ENCODE measurements around the gene LRRN2. TPM values are rescaled to one million over a fixed set of nuclear protein-coding genes. Genes with fewer than 3 reads are reported as not detected.

Gene LRRN2
- total RNA-seq, 2 donors from 2014 or later = 0.33 to 1.6 TPM

DNA sequence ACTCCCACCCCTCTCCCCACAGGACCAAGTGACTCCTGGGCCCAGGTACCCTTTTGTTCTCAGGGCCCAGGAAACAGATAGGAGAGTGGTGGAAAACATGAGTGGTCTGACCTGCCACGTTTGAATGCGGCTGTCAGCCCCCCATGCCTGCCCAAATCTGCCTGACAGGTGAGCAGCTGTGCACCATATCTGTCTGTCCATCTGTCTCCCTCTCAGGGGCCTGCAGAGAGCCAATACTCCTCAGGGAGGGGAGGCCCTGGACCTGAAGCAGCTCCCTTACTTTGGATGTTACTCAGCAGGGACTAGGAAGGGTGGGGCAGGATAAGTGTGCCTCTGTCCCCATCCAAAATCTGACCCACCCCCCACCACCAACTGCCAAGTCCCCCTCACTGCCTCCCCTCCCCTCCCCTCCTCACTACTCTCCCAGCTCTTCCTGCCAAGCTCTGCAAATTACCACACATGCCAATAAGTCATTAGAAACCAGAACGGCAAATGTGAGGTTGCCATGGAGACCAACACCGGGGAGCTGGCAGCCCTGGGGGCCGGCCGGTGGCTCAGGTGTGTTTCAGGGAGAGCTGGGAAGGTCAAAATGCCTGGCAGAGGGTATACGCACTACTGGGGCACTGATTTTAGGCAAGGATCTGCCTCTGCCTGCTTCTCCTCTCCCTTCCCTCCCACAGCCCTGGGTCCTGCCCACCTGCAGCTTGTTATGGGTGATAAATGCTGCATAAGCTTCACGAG is 11.5 kb downstream of the LRRN2 start:
- Histone ChIP-seq H3K27me3 (no peaks in the 10 kb centered on the region), H3K9me3 (no peaks in the 10 kb centered on the region), H3K27ac (no peak overlapping the region), H3K4me3 (no peak overlapping the region), H3K4me1 (peaks cover 4% of the 10 kb centered on the region), H3K36me3 (replicated peaks in 1 of 2; ENCODE audit: insufficient read depth in 1 of 2, low read depth in 2 of 2) (no peaks in the 10 kb centered on the region)
- 20 to 27% methylated on average over 5 to 8 of the region's 8 CpGs for WGBS, 2 donors
- TF ChIP-seq, protein P1, sequence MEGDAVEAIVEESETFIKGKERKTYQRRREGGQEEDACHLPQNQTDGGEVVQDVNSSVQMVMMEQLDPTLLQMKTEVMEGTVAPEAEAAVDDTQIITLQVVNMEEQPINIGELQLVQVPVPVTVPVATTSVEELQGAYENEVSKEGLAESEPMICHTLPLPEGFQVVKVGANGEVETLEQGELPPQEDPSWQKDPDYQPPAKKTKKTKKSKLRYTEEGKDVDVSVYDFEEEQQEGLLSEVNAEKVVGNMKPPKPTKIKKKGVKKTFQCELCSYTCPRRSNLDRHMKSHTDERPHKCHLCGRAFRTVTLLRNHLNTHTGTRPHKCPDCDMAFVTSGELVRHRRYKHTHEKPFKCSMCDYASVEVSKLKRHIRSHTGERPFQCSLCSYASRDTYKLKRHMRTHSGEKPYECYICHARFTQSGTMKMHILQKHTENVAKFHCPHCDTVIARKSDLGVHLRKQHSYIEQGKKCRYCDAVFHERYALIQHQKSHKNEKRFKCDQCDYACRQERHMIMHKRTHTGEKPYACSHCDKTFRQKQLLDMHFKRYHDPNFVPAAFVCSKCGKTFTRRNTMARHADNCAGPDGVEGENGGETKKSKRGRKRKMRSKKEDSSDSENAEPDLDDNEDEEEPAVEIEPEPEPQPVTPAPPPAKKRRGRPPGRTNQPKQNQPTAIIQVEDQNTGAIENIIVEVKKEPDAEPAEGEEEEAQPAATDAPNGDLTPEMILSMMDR (IDR thresholded peaks at IDR 0.05) = no peak
- DNase-seq (peak in 1 of 4 donors; percentile 18), ATAC-seq (peak; percentile 19)
- intact Hi-C loops (cut with DNase I) = no loop called here

DNA sequence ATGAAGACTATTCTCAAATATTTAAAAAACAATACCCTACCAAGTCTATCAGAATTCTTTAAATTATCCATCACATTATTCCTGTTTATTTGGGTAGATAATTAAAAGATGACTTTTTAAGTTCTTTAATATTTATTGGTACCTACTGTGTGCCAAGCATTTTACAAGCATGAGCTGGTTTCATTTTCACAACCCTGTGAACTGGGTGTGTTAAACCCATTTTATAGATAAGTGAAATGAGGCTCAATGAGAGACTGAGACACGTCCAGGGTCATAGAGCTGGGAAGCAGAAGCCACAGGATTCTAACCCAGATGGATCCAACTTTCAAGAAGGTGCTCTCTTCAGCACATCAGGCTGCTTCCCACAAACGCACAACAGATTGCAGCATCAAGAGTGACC is 12.3 kb downstream of the LRRN2 start:
- TF ChIP-seq POLR2A (IDR thresholded peaks at IDR 0.05) = no peak
- TF ChIP-seq, protein P1 (IDR thresholded peaks at IDR 0.05) = no peak
- Histone ChIP-seq H3K4me1 (peaks cover 4% of the 10 kb centered on the region), H3K27ac (no peak overlapping the region), H3K4me3 (no peak overlapping the region), H3K9me3 (no peaks in the 10 kb centered on the region), H3K27me3 (no peaks in the 10 kb centered on the region), H3K36me3 (replicated peaks in 1 of 2; ENCODE audit: insufficient read depth in 1 of 2, low read depth in 2 of 2) (no peaks in the 10 kb centered on the region)
- intact Hi-C loops (cut with DNase I) = no loop called here
- ATAC-seq (no peak), DNase-seq (no peak)
- 83 to 91% methylated on average over 2 of the region's 2 CpGs for WGBS, 2 donors

DNA sequence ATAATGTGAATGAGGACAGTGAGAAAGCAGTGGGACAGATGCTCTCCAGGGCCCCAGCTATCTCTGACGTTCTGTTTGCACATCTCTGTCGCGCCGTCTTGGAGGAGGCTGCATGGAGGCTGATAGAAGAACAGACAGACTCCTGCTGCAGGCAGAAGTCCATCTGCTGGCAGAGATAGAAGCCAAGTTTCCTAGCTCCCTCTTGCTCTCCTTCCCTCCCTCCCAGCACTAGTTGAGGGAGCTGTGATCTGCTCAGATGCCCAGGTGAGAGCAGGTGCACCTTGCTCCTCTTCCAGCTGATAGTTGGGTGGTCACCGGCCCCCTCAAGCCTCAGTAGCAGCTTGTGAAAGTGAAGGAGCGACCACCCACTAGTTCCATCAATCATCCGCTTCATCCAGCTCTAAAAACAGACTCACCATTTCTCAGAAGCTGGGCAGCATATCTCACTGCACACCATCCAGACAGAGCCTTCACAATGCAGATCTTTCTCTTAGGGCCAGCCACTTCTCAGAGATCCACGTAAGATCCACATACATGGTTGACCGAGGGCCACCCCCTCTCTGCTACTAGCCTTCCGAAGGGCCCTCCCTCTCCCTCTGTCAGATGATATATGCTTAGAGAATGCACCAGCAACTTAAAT is 12.9 kb downstream of the LRRN2 start:
- Histone ChIP-seq H3K4me3 (no peak overlapping the region), H3K4me1 (peaks cover 4% of the 10 kb centered on the region), H3K9me3 (no peaks in the 10 kb centered on the region), H3K27ac (no peak overlapping the region), H3K27me3 (no peaks in the 10 kb centered on the region), H3K36me3 (replicated peaks in 1 of 2; ENCODE audit: insufficient read depth in 1 of 2, low read depth in 2 of 2) (no peaks in the 10 kb centered on the region)
- intact Hi-C loops (cut with DNase I) = no loop called here
- DNase-seq = no peak
- TF ChIP-seq, protein P1 (IDR thresholded peaks at IDR 0.05) = no peak
- TF ChIP-seq POLR2A (IDR thresholded peaks at IDR 0.05) = no peak
- WGBS, 2 donors = 60 to 64% methylated on average over 10 of the region's 10 CpGs
- no peak for ATAC-seq

DNA sequence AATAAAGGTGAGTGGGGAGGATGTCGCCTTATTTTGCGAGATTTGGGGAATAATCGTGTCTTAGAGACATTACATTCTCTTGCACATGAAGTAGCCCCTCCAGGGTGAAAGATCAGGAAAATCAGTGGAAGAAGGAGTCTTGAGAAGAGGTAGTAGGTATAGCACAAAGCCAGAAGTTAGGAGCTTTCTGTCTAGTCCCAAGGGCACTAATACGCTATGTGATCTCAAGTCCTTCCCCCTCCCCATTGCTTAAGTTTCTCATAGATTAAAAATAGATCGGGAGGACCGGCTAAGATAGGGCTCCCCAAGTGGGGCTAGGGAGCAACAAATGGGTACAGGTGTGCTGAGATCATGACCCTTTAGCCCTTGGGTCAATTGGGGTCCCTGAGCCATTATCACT is 13.5 kb downstream of the LRRN2 start:
- Histone ChIP-seq H3K4me3 (no peak overlapping the region), H3K4me1 (peaks cover 4% of the 10 kb centered on the region), H3K9me3 (no peaks in the 10 kb centered on the region), H3K27me3 (no peaks in the 10 kb centered on the region), H3K36me3 (replicated peaks in 1 of 2; ENCODE audit: insufficient read depth in 1 of 2, low read depth in 2 of 2) (no peaks in the 10 kb centered on the region), H3K27ac (no peak overlapping the region)
- 65 to 79% methylated on average over 6 of the region's 6 CpGs for WGBS, 2 donors
- no peak for DNase-seq
- ATAC-seq = no peak
- TF ChIP-seq, protein P1 (IDR thresholded peaks at IDR 0.05) = no peak
- no peak for TF ChIP-seq POLR2A (IDR thresholded peaks at IDR 0.05)
- intact Hi-C loops (cut with DNase I) = no loop called here

Measured in body of pancreas (tissue), 4 donors.